HepG2 (cell line): Measurements from ENCODE around the gene ZNF621. TPM values are rescaled to one million over a fixed set of nuclear protein-coding genes. Genes with fewer than 3 reads are reported as not detected.

Experiments
- ARID4A ChIP-seq: sonication (generic); formaldehyde crosslinking; IDR thresholded peaks from 2 replicates; pipeline ENCODE4 v1.5.0; 2020; ENCODE audit warnings: mild to moderate bottlenecking, missing genetic modification reagents, borderline replicate concordance
- ELK4 ChIP-seq: sonication (generic); formaldehyde crosslinking; IDR thresholded peaks from 2 replicates; pipeline ENCODE4 v1.9.0; 2021; ENCODE audit warnings: missing genetic modification reagents, borderline replicate concordance
- FOXM1 ChIP-seq: sonication (generic); formaldehyde crosslinking; IDR thresholded peaks from 2 replicates; pipeline ENCODE4 v1.5.0; 2020; ENCODE audit warnings: missing genetic modification reagents
- HOXD1 ChIP-seq: sonication (generic); formaldehyde crosslinking; IDR thresholded peaks from 2 replicates; pipeline ENCODE4 v1.5.0; 2020; ENCODE audit warnings: missing genetic modification reagents
- IKZF1 ChIP-seq: fragments of 450-650 bp; IDR thresholded peaks from 2 replicates; pipeline ENCODE4 v1.7.1; 2016
- KLF12 ChIP-seq: sonication (generic); formaldehyde crosslinking; IDR thresholded peaks from 2 replicates; pipeline ENCODE4 v1.4.0; 2020; ENCODE audit warnings: missing genetic modification reagents, borderline replicate concordance
- KLF13 ChIP-seq: sonication (generic); formaldehyde crosslinking; IDR thresholded peaks from 2 replicates; pipeline ENCODE4 v1.4.0; 2020; ENCODE audit warnings: mild to moderate bottlenecking, missing genetic modification reagents
- MAX ChIP-seq: IDR thresholded peaks from 2 replicates; pipeline ENCODE4 v1.6.1; 2012; ENCODE audit warnings: inconsistent platforms
- NFE2L1 ChIP-seq: sonication (generic); formaldehyde crosslinking; IDR thresholded peaks from 2 replicates; pipeline ENCODE4 v1.4.0; 2020; ENCODE audit warnings: missing genetic modification reagents, mild to moderate bottlenecking, borderline replicate concordance
- NPAS2 ChIP-seq: sonication (generic); formaldehyde crosslinking; IDR thresholded peaks from 2 replicates; pipeline ENCODE4 v1.8.0; 2022; ENCODE audit warnings: mild to moderate bottlenecking, missing genetic modification reagents, borderline replicate concordance
- POLR2AphosphoS2 ChIP-seq: IDR thresholded peaks from 2 replicates; pipeline ENCODE4 v1.6.1; 2011; ENCODE audit warnings: low read depth, low read length, improper control_type of control experiment
- RAD51 ChIP-seq: fragments of 450-650 bp; IDR thresholded peaks from 2 replicates; pipeline ENCODE4 v1.6.1; 2016; ENCODE audit warnings: borderline replicate concordance
- SETDB1 ChIP-seq: sonication (generic); formaldehyde crosslinking; IDR thresholded peaks from 2 replicates; pipeline ENCODE4 v1.5.1; 2020; ENCODE audit warnings: missing genetic modification reagents, mild to moderate bottlenecking, borderline replicate concordance
- SUZ12 ChIP-seq: fragments of 150-350 bp; IDR thresholded peaks from 2 replicates; pipeline ENCODE4 v1.6.1; 2014; ENCODE audit warnings: low read depth, low read length
- TEF ChIP-seq: sonication (generic); formaldehyde crosslinking; IDR thresholded peaks from 2 replicates; pipeline ENCODE4 v1.5.0; 2020; ENCODE audit warnings: missing genetic modification reagents
- ZBTB21 ChIP-seq: sonication (generic); formaldehyde crosslinking; IDR thresholded peaks from 2 replicates; pipeline ENCODE4 v1.4.0; 2020; ENCODE audit warnings: missing genetic modification reagents
- ZNF335 ChIP-seq: sonication (generic); formaldehyde crosslinking; IDR thresholded peaks from 2 replicates; pipeline ENCODE4 v1.4.0; 2020; ENCODE audit warnings: missing genetic modification reagents
- ZNF33A ChIP-seq: sonication (generic); formaldehyde crosslinking; IDR thresholded peaks from 2 replicates; pipeline ENCODE4 v1.5.1; 2020; ENCODE audit warnings: missing genetic modification reagents, mild to moderate bottlenecking, moderate library complexity, borderline replicate concordance
- ZNF362 ChIP-seq: sonication (generic); formaldehyde crosslinking; IDR thresholded peaks from 2 replicates; pipeline ENCODE4 v1.4.0; 2020; ENCODE audit warnings: missing genetic modification reagents, mild to moderate bottlenecking, borderline replicate concordance
- ZNF383 ChIP-seq: sonication (generic); formaldehyde crosslinking; IDR thresholded peaks from 2 replicates; pipeline ENCODE4 v1.4.0; 2020; ENCODE audit warnings: missing genetic modification reagents, mild to moderate bottlenecking, borderline replicate concordance
- ZNF598 ChIP-seq: sonication (generic); formaldehyde crosslinking; IDR thresholded peaks from 2 replicates; pipeline ENCODE4 v1.5.1; 2020; ENCODE audit warnings: mild to moderate bottlenecking, missing genetic modification reagents, borderline replicate concordance
- ZNF7 ChIP-seq: IDR thresholded peaks from 2 replicates; pipeline ENCODE4 v1.6.1; 2016; ENCODE audit warnings: missing biosample characterization, missing genetic modification reagents
- ZNF883 ChIP-seq: sonication (generic); formaldehyde crosslinking; IDR thresholded peaks from 2 replicates; pipeline ENCODE4 v1.5.1; 2020; ENCODE audit warnings: mild to moderate bottlenecking, missing genetic modification reagents; ENCODE audit errors: not compliant biosample characterization
- polyA plus RNA-seq, 8 experiments: library from polyadenylated mRNA; depleted of rRNA in 3 of 8; stranded (reverse) in 7 of 8; unstranded in 1 of 8; fragments of >200 nt; fragmentation: Illumina TruSeq in 4 of 8; extraction: Trizol in 4 of 8; gene quantifications; 2 replicates each; pipeline versions ENCODE4 v1.2.1 to v1.2.3, GENCODE V29; 2011 to 2016; ENCODE audit warnings: low read depth in 4 of 8, missing spikeins in 1 of 8, mixed read lengths in 1 of 8; ENCODE audit not compliant: insufficient read depth in 1 of 8
- total RNA-seq, 5 experiments: library from RNA; depleted of rRNA; stranded (reverse); fragments of >200 nt; fragmentation: Illumina TruSeq; extraction: Trizol; gene quantifications; 2 replicates each; pipeline ENCODE4 v1.2.3, GENCODE V29; 2016; ENCODE audit warnings: low read depth in 1 of 5

ZNF621 gene
- total and polyA plus RNA-seq, 2 of the 13 experiments (the other 11 are each of a cell fraction or from before 2014, with no cell fraction given), result 13.2 to 14.9 TPM

- TF ChIP-seq ARID4A (peak; percentile 94), RAD51 (no peak), KLF13 (CRISPR knock-in tag) (no peak), ZBTB21 (CRISPR knock-in tag) (no peak), ZNF383 (CRISPR knock-in tag) (no peak), HOXD1 (peak; percentile 56; the same call in 1 of the 2 replicates), FOXM1 (no peak), ZNF883 (CRISPR knock-in tag) (peak; percentile 88), ELK4 (0 out of 2 replicates have a peak, but pooled peaks have one; percentile 23), TEF (CRISPR knock-in tag) (no peak), SETDB1 (CRISPR knock-in tag) (no peak), ZNF362 (CRISPR knock-in tag) (no peak; the same call in 1 of the 2 replicates), SUZ12 (no peak), NPAS2 (CRISPR knock-in tag) (no peak), ZNF33A (CRISPR knock-in tag) (no peak; the same call in 1 of the 2 replicates), IKZF1 (no peak), POLR2AphosphoS2 (no peak), KLF12 (peak; percentile 98; the same call in 1 of the 2 replicates), ZNF335 (CRISPR knock-in tag) (no peak), MAX (peak; percentile 91), ZNF598 (CRISPR knock-in tag) (peak; percentile 83; the same call in 1 of the 2 replicates), NFE2L1 (CRISPR knock-in tag) (peak; percentile 89; the same call in 1 of the 2 replicates), ZNF7 (CRISPR knock-in tag) (0 out of 2 replicates have a peak, but pooled peaks have one; percentile 11)
Observed at GRCh38 chr3:40524568-40525285, at the start of gene ZNF621 (continued).
